ENCODE results near the gene PRPF40B.
"Not testable (repeated sequence)": the region's sequence is repeated elsewhere in the genome, so short reads cannot be mapped to it uniquely, and the experiment has no call there.

PRPF40B gene

GRCh38 chr12:49609875-49610154, 13.5 kb upstream of the PRPF40B start:
- DNase-seq: no peak

GRCh38 chr12:49610785-49611184, 12.6 kb upstream of the PRPF40B start:
- DNase-seq: not testable (repeated sequence)

GRCh38 chr12:49612210-49612609, 11.2 kb upstream of the PRPF40B start:
- no peak for DNase-seq

GRCh38 chr12:49615725-49616124, 7.6 kb upstream of the PRPF40B start:
- DNase-seq: no peak

- DNase-seq: no peak
These were observed 6.7 kb upstream of the PRPF40B start for GRCh38 chr12:49616533-49617219.

GRCh38 chr12:49618576-49618975, 4.8 kb upstream of the PRPF40B start:
- no peak for DNase-seq

GRCh38 chr12:49619286-49619685, 4.1 kb upstream of the PRPF40B start:
- no peak for DNase-seq

GRCh38 chr12:49621651-49622500, 1.5 kb upstream of the PRPF40B start:
- DNase-seq: no peak

- no peak for DNase-seq
These were observed 740 bp upstream of the PRPF40B start for GRCh38 chr12:49622501-49623141.

GRCh38 chr12:49624921-49625577, 1.7 kb downstream of the PRPF40B start:
- DNase-seq: no peak

GRCh38 chr12:49626169-49626835, 2.9 kb downstream of the PRPF40B start:
- DNase-seq: no peak

GRCh38 chr12:49626836-49627235, 3.5 kb downstream of the PRPF40B start:
- no peak for DNase-seq

- DNase-seq: no peak
These were observed 4.5 kb downstream of the PRPF40B start for GRCh38 chr12:49627752-49628360.

GRCh38 chr12:49631336-49631907, 8.1 kb downstream of the PRPF40B start:
- DNase-seq: no peak

GRCh38 chr12:49632401-49632800, 9.0 kb downstream of the PRPF40B start:
- no peak for DNase-seq

- DNase-seq: no peak
These were observed 9.8 kb downstream of the PRPF40B start for GRCh38 chr12:49632986-49633702.

- DNase-seq: no peak
These were observed 10.5 kb downstream of the PRPF40B start for GRCh38 chr12:49633703-49634345.

- no peak for DNase-seq
These were observed 11.7 kb downstream of the PRPF40B start for GRCh38 chr12:49635036-49635435.

GRCh38 chr12:49635656-49636055, 12.3 kb downstream of the PRPF40B start:
- DNase-seq: no peak

GRCh38 chr12:49636574-49636973, 13.2 kb downstream of the PRPF40B start:
- DNase-seq: no peak

Data from NCI-H1436 treated with DMSO at 0.1 percent for 48 hours (cell line).